Panc1 (cell line): Measurements from ENCODE around the gene VPS18.

Experiments used
- CTCF ChIP-seq: fragments of 450-650 bp; IDR thresholded peaks from 2 replicates; pipeline ENCODE4 v1.5.1; 2017; ENCODE audit warnings: mild to moderate bottlenecking
- POLR2AphosphoS5 ChIP-seq: IDR thresholded peaks from 2 replicates; pipeline ENCODE4 v1.6.1; 2012; ENCODE audit warnings: mild to moderate bottlenecking, low read depth, low read length, moderate library complexity
- REST ChIP-seq, 2 experiments: IDR thresholded peaks; 2 replicates each; pipeline ENCODE4 v1.6.1; 2011 to 2012; ENCODE audit warnings: low read depth in 2 of 2, control low read depth in 1 of 2, low read length in 1 of 2, mild to moderate bottlenecking in 1 of 2, moderate library complexity in 1 of 2; ENCODE audit not compliant: insufficient read depth in 1 of 2

- no peak for TF ChIP-seq CTCF
- no peak for TF ChIP-seq POLR2AphosphoS5
- no peak for TF ChIP-seq REST (IDR thresholded peaks at IDR 0.05; ENCODE audit: insufficient read depth in 1 of 2, low read depth in 2 of 2, low read length in 1 of 2)
Observed at GRCh38 chr15:40915116-40915661, 20.9 kb downstream of the VPS18 start.
